ENCODE measurements around the gene TAPBP.
"Not testable (repeated sequence)": the region's sequence is repeated elsewhere in the genome, so short reads cannot be mapped to it uniquely, and the experiment has no call there.

The TAPBP gene

GRCh38 chr6:33297956-33298772 lies 15.7 kb downstream of the TAPBP start:
- peak; percentile 67 for DNase-seq

- peak; percentile 69 for DNase-seq
Measured at GRCh38 chr6:33297406-33297955, 16.4 kb downstream of the TAPBP start.

GRCh38 chr6:33296797-33297405 lies 17.0 kb downstream of the TAPBP start:
- no peak for DNase-seq

- DNase-seq, result no peak
Measured at GRCh38 chr6:33295621-33296369, 18.1 kb downstream of the TAPBP start.

- no peak for DNase-seq
Measured at GRCh38 chr6:33294086-33294823, 19.6 kb downstream of the TAPBP start.

- DNase-seq, result no peak
Measured at GRCh38 chr6:33292996-33293682, 20.7 kb downstream of the TAPBP start.

- no peak for DNase-seq
Measured at GRCh38 chr6:33290459-33290858, 23.4 kb downstream of the TAPBP start.

- DNase-seq, result no peak
Measured at GRCh38 chr6:33289784-33290315, 24.0 kb downstream of the TAPBP start.

- peak; percentile 98 for DNase-seq
Measured at GRCh38 chr6:33288921-33289783, 24.7 kb downstream of the TAPBP start, which contains the start of the genes PFDN6 and WDR46. TSS of gene PFDN6 (plus strand) at chr6:33289601. CDS start at chr6:33289857, 256 bp downstream. TSS of gene WDR46 (minus strand) at chr6:33289239. CDS start at chr6:33289170, 69 bp downstream.

GRCh38 chr6:33288141-33288920 lies 25.5 kb downstream of the TAPBP start:
- DNase-seq, result no peak

GRCh38 chr6:33286946-33287914 lies 26.6 kb downstream of the TAPBP start:
- DNase-seq, result no peak

GRCh38 chr6:33285214-33285613 lies 28.7 kb downstream of the TAPBP start:
- not testable (repeated sequence) for DNase-seq

- DNase-seq, result no peak
Measured at GRCh38 chr6:33280539-33280938, 33.3 kb downstream of the TAPBP start.

GRCh38 chr6:33279971-33280511 lies 33.8 kb downstream of the TAPBP start:
- no peak for DNase-seq

- DNase-seq, result no peak
Measured at GRCh38 chr6:33279257-33279695, 34.6 kb downstream of the TAPBP start.

GRCh38 chr6:33278810-33279209 lies 35.1 kb downstream of the TAPBP start:
- DNase-seq, result no peak

- DNase-seq, result no peak
Measured at GRCh38 chr6:33278392-33278741, 35.5 kb downstream of the TAPBP start.
